ENCODE measurements around the gene ABHD5. TPM values are rescaled to one million over a fixed set of nuclear protein-coding genes. Genes with fewer than 3 reads are reported as not detected.

The ABHD5 gene
- polyA plus RNA-seq, 3 donors from 2014 or later: 5.5 to 18.6 (median 10.0) TPM

GRCh38 chr3:43773273-43774094, 82.7 kb downstream of the ABHD5 start:
- H3K27ac Mint-ChIP-seq: peak overlapping the region in 5 of 6 donors; percentile 6 to 45 (median 22)
- H3K4me1 Mint-ChIP-seq: peaks cover 38 to 53% of the 10 kb centered on the region in 2 donors
- DNase-seq: peak in 2 of 3 donors; percentile 16 to 20
- H3K36me3 Mint-ChIP-seq: no peaks in the 10 kb centered on the region
- peak overlapping the region in 2 of 5 donors; percentile 25 to 31 for H3K4me3 Mint-ChIP-seq
- no peaks in the 10 kb centered on the region for H3K9me3 Mint-ChIP-seq
- H3K27me3 Mint-ChIP-seq (ENCODE audit: low read depth in 3 of 3): peaks cover 3 to 10% (median 7%) of the 10 kb centered on the region in 3 donors

- no peak for DNase-seq
- Mint-ChIP-seq H3K27me3 (ENCODE audit: low read depth in 3 of 3) (peaks cover 0 to 10% (median 7%) of the 10 kb centered on the region in 3 donors), H3K4me3 (no peak overlapping the region), H3K36me3 (no peaks in the 10 kb centered on the region), H3K4me1 (peaks cover 29 to 41% of the 10 kb centered on the region in 2 donors), H3K9me3 (no peaks in the 10 kb centered on the region), H3K27ac (no peak overlapping the region)
These were observed 84.1 kb downstream of the ABHD5 start for GRCh38 chr3:43774799-43775198.

- Mint-ChIP-seq H3K27ac (no peak overlapping the region), H3K4me1 (peaks cover 16 to 28% of the 10 kb centered on the region in 2 donors), H3K36me3 (no peaks in the 10 kb centered on the region), H3K9me3 (peaks cover 0 to 2% (median 0%) of the 10 kb centered on the region in 6 donors), H3K27me3 (ENCODE audit: low read depth in 3 of 3) (peaks cover 0 to 9% (median 5%) of the 10 kb centered on the region in 3 donors), H3K4me3 (no peak overlapping the region)
- no peak for DNase-seq
These were observed 85.4 kb downstream of the ABHD5 start for GRCh38 chr3:43776101-43776500.

- H3K27me3 Mint-ChIP-seq (ENCODE audit: low read depth in 3 of 3): peaks cover 0 to 9% (median 2%) of the 10 kb centered on the region in 3 donors
- H3K9me3 Mint-ChIP-seq: peaks cover 0 to 2% (median 0%) of the 10 kb centered on the region in 6 donors
- no peak overlapping the region for H3K4me3 Mint-ChIP-seq
- peak overlapping the region in 1 of 6 donors; percentile 60 for H3K27ac Mint-ChIP-seq
- H3K36me3 Mint-ChIP-seq: no peaks in the 10 kb centered on the region
- no peaks in the 10 kb centered on the region for H3K4me1 Mint-ChIP-seq
- DNase-seq: no peak
These were observed 89.1 kb downstream of the ABHD5 start for GRCh38 chr3:43779850-43780249.

- peaks cover 1 to 6% (median 2%) of the 10 kb centered on the region in 3 donors for H3K27me3 Mint-ChIP-seq (ENCODE audit: low read depth in 3 of 3)
- H3K9me3 Mint-ChIP-seq: peaks cover 0 to 2% (median 0%) of the 10 kb centered on the region in 6 donors
- H3K27ac Mint-ChIP-seq: no peak overlapping the region
- H3K36me3 Mint-ChIP-seq: no peaks in the 10 kb centered on the region
- no peak for DNase-seq
- H3K4me1 Mint-ChIP-seq: no peaks in the 10 kb centered on the region
- H3K4me3 Mint-ChIP-seq: no peak overlapping the region
These were observed 91.8 kb downstream of the ABHD5 start for GRCh38 chr3:43782541-43782940.

Other genes starting within 250 kb of the ABHD5 start
- 1 to 10 TPM; 8.7 to 9.9 (median 8.8) TPM for gene ANO10, start 68.9 kb upstream of the ABHD5 start, polyA plus RNA-seq

Measured in immature natural killer cell (primary cell).